ENCODE results near the gene P2RY8.

DNA sequence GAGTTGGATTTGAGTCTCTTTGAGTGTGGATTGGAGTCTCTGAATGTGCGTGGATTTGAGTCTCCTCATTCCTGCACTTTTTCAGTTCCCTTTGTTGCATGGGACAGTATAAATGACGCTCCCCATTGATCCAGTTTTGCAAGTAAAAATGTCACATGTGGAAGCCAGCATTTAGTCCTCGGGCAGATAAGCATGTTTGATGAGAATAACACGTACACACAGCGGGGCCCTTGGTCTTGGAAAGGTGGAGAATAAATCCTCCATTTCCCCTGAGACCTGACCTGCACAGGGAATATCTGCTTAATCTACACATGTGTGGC is 8.1 kb downstream of the P2RY8 start:
- TF ChIP-seq, protein P1, sequence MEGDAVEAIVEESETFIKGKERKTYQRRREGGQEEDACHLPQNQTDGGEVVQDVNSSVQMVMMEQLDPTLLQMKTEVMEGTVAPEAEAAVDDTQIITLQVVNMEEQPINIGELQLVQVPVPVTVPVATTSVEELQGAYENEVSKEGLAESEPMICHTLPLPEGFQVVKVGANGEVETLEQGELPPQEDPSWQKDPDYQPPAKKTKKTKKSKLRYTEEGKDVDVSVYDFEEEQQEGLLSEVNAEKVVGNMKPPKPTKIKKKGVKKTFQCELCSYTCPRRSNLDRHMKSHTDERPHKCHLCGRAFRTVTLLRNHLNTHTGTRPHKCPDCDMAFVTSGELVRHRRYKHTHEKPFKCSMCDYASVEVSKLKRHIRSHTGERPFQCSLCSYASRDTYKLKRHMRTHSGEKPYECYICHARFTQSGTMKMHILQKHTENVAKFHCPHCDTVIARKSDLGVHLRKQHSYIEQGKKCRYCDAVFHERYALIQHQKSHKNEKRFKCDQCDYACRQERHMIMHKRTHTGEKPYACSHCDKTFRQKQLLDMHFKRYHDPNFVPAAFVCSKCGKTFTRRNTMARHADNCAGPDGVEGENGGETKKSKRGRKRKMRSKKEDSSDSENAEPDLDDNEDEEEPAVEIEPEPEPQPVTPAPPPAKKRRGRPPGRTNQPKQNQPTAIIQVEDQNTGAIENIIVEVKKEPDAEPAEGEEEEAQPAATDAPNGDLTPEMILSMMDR (IDR thresholded peaks at IDR 0.05; ENCODE audit: low read depth, low read length, poor library complexity, severe bottlenecking) = no peak
- TF ChIP-seq EZH2phosphoT487 (IDR thresholded peaks at IDR 0.05; ENCODE audit: borderline replicate concordance, low read length) = no peak

All from DOHH2 (cell line).